HepG2 (cell line): Measurements from ENCODE around the gene HARBI1.

Experiments used
- BHLHE40 ChIP-seq: IDR thresholded peaks from 2 replicates; pipeline ENCODE4 v1.6.1; 2011; ENCODE audit warnings: low read length, improper control_type of control experiment
- EP300 ChIP-seq, 3 experiments: sonication (generic) in 1 of 3; formaldehyde crosslinking in 1 of 3; IDR thresholded peaks; 2 replicates each; pipeline versions ENCODE4 v1.5.1 to v1.6.1; 2011 to 2020; ENCODE audit warnings: low read depth in 2 of 3, low read length in 2 of 3, borderline replicate concordance in 1 of 3, improper control_type of control experiment in 1 of 3, mild to moderate bottlenecking in 1 of 3, missing genetic modification reagents in 1 of 3, moderate library complexity in 1 of 3
- HNF4A ChIP-seq: sonication (generic); formaldehyde crosslinking; IDR thresholded peaks from 2 replicates; pipeline ENCODE4 v1.4.0; 2020; ENCODE audit warnings: missing genetic modification reagents
- JUN ChIP-seq: sonication (generic); formaldehyde crosslinking; IDR thresholded peaks from 2 replicates; pipeline ENCODE4 v1.4.0; 2020; ENCODE audit warnings: mild to moderate bottlenecking, missing genetic modification reagents
- KDM4B ChIP-seq: sonication (generic); formaldehyde crosslinking; IDR thresholded peaks from 2 replicates; pipeline ENCODE4 v1.4.0; 2020; ENCODE audit warnings: missing genetic modification reagents
- SIN3A ChIP-seq: IDR thresholded peaks from 2 replicates; pipeline ENCODE4 v1.6.1; 2011; ENCODE audit warnings: low read depth, mild to moderate bottlenecking, control low read depth, low read length, borderline replicate concordance
- TBL1XR1 ChIP-seq: fragments of 150-350 bp; IDR thresholded peaks from 2 replicates; pipeline ENCODE4 v1.6.1; 2014; ENCODE audit warnings: borderline replicate concordance, low read length; ENCODE audit not compliant: partially characterized antibody
- ZNF549 ChIP-seq: sonication (generic); formaldehyde crosslinking; IDR thresholded peaks from 2 replicates; pipeline ENCODE4 v1.5.0; 2020; ENCODE audit warnings: missing genetic modification reagents
- ZZZ3 ChIP-seq: sonication (generic); formaldehyde crosslinking; IDR thresholded peaks from 2 replicates; pipeline ENCODE4 v1.4.0; 2020; ENCODE audit warnings: missing genetic modification reagents, mild to moderate bottlenecking, borderline replicate concordance
- TF ChIP-seq, protein P1 (sequence below): sonication (generic); formaldehyde crosslinking; IDR thresholded peaks from 2 replicates; pipeline ENCODE4 v1.4.0; 2020; ENCODE audit warnings: missing genetic modification reagents
- TF ChIP-seq, protein P2 (sequence below): sonication (generic); formaldehyde crosslinking; IDR thresholded peaks from 2 replicates; pipeline ENCODE4 v1.5.0; 2020; ENCODE audit warnings: mild to moderate bottlenecking, missing genetic modification reagents, moderate library complexity

DNA sequence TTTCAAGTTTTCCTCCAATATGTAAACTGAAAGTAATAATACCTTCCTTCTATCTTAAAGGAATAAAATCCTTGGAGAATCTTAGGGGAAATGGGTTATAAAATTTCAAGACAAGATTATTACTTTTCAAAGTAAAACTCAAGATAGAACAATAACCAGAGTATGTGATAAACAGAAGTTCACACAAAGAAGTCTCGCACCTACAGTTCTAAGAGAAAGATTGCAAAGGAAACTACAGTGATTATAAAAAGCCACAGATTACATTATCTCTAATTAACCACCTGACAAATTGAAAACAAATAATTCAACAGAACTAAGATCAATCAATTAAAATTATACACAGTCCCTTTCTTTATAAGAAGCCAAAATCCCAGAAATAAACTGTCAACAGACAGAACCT is 57.2 kb downstream of the HARBI1 start:
- TF ChIP-seq, protein P1, sequence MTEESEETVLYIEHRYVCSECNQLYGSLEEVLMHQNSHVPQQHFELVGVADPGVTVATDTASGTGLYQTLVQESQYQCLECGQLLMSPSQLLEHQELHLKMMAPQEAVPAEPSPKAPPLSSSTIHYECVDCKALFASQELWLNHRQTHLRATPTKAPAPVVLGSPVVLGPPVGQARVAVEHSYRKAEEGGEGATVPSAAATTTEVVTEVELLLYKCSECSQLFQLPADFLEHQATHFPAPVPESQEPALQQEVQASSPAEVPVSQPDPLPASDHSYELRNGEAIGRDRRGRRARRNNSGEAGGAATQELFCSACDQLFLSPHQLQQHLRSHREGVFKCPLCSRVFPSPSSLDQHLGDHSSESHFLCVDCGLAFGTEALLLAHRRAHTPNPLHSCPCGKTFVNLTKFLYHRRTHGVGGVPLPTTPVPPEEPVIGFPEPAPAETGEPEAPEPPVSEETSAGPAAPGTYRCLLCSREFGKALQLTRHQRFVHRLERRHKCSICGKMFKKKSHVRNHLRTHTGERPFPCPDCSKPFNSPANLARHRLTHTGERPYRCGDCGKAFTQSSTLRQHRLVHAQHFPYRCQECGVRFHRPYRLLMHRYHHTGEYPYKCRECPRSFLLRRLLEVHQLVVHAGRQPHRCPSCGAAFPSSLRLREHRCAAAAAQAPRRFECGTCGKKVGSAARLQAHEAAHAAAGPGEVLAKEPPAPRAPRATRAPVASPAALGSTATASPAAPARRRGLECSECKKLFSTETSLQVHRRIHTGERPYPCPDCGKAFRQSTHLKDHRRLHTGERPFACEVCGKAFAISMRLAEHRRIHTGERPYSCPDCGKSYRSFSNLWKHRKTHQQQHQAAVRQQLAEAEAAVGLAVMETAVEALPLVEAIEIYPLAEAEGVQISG (CRISPR knock-in tag): no peak
- TF ChIP-seq EP300 (IDR thresholded peaks at IDR 0.05; ENCODE audit: low read depth in 2 of 2, low read length in 2 of 2) (no peak), EP300 (CRISPR knock-in tag; IDR thresholded peaks at IDR 0.05; ENCODE audit: borderline replicate concordance) (no peak), ZZZ3 (CRISPR knock-in tag) (no peak), BHLHE40 (no peak), HNF4A (no peak), ZNF549 (CRISPR knock-in tag) (no peak), KDM4B (CRISPR knock-in tag) (no peak), JUN (no peak), TBL1XR1 (no peak), SIN3A (no peak)
- TF ChIP-seq, protein P2, sequence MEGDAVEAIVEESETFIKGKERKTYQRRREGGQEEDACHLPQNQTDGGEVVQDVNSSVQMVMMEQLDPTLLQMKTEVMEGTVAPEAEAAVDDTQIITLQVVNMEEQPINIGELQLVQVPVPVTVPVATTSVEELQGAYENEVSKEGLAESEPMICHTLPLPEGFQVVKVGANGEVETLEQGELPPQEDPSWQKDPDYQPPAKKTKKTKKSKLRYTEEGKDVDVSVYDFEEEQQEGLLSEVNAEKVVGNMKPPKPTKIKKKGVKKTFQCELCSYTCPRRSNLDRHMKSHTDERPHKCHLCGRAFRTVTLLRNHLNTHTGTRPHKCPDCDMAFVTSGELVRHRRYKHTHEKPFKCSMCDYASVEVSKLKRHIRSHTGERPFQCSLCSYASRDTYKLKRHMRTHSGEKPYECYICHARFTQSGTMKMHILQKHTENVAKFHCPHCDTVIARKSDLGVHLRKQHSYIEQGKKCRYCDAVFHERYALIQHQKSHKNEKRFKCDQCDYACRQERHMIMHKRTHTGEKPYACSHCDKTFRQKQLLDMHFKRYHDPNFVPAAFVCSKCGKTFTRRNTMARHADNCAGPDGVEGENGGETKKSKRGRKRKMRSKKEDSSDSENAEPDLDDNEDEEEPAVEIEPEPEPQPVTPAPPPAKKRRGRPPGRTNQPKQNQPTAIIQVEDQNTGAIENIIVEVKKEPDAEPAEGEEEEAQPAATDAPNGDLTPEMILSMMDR: no peak
